GM21367 (cell line): ENCODE data around the gene UBQLNL.

Experiments
- ATAC-seq: cut with Tn5 transposase; IDR thresholded peaks from one replicate; pipeline ENCODE4 v1.9.1; 2021; ENCODE audit not compliant: unreplicated experiment

The UBQLNL gene

DNA sequence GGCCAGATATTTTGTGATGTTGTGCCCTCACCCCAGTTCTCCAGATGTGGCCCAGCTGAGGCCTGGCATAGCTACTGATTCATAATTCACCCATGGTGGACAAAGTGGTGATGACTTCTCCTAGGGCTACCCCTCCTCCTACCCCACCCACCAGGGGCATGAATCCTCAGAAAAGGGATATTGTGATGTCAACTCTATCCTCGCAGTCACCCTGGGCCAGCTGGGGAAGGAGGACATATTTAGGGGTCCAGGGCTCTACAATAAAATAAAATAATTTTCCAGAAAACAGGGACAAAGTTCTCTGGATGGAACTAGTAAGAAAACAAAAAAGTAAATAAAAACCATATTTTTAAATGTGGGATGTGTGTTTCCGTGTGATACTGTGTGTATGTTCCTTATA is at the start of gene UBQLNL:
TSS of gene UBQLNL (minus strand) at position 101 of the 400 bp plus-strand sequence. CDS start 258 bp downstream, outside the sequence.
- ATAC-seq = no peak

GRCh38 chr11:5564259-5565019 is 47.9 kb upstream of the UBQLNL start:
- no peak for ATAC-seq

DNA sequence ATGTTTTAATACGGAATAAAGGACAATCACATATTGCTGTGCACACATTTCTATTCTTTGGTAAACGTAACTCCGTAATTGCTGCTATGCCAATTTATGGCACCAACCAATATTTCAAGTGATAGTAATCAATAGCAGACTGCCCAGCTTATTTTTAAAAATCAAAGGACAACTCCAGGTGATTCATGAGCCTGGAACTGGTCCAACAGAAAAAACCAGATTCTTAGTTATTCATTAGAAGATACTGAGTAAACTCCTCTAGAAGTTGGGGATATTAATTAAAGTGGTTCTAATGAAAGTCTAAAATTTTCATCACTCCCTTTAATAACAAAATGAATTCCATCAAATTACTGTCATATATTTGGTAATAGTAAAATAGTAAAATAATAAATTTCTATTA is 41.3 kb upstream of the UBQLNL start:
- no peak for ATAC-seq

- ATAC-seq = no peak
These were observed 40.2 kb upstream of the UBQLNL start for GRCh38 chr11:5556596-5557188.

GRCh38 chr11:5553343-5553742 is 36.8 kb upstream of the UBQLNL start:
- no peak for ATAC-seq

GRCh38 chr11:5550440-5551095 is 34.1 kb upstream of the UBQLNL start:
- no peak for ATAC-seq

GRCh38 chr11:5548440-5548839 is 31.9 kb upstream of the UBQLNL start, which contains the start of gene OR52H1:
TSS of gene OR52H1 (minus strand) at chr11:5548540. CDS start at chr11:5545505, 3,035 bp downstream.
- ATAC-seq = no peak

GRCh38 chr11:5547982-5548381 is 31.5 kb upstream of the UBQLNL start:
- no peak for ATAC-seq

- ATAC-seq = no peak
These were observed 30.0 kb upstream of the UBQLNL start for GRCh38 chr11:5546457-5546856.

- ATAC-seq = no peak
These were observed 24.9 kb upstream of the UBQLNL start for GRCh38 chr11:5541427-5541826.

DNA sequence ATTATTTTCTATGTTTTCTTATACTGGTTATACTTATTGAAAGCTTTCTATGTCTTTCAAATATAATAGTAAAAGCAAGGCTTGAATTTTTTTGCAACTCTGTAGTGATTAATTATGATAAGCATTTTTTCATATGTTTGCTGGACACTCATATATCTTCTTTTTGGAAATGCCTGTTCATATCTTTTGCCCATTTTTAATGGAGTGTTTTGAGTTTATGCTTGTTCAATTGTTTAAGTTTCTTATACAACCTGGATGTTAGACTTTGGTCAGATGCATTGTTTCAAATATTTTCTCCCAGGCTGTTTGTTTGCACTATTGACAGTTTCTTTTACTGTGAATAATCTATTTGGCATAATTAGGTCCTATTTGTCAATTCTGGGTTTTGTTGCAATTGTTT is 20.0 kb upstream of the UBQLNL start:
- ATAC-seq = no peak

GRCh38 chr11:5534046-5534445 is 17.5 kb upstream of the UBQLNL start:
- ATAC-seq = no peak

GRCh38 chr11:5531053-5531831 is 14.7 kb upstream of the UBQLNL start:
- no peak for ATAC-seq

- ATAC-seq = no peak
These were observed 12.0 kb upstream of the UBQLNL start for GRCh38 chr11:5528495-5528894.

DNA sequence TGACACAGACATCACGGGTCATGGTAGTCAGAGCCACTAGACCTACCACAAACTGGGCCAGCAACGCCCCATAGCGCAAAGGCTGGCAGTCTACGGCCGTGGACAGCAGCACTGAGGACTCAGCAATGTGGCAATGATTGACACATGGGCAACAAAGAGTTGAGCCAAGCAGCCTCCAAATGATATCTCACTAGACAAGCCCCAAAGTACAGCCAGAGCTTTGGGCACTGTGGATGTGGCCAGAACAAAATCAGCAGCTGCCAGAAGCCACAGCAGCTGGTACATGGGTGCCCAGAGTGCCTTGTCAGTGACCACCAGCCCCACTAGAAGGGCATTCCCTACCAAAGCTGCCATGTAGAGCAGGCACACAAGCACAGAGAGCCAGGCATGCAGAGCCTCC is 11.2 kb upstream of the UBQLNL start:
- no peak for ATAC-seq

GRCh38 chr11:5524756-5525155 is 8.3 kb upstream of the UBQLNL start:
- no peak for ATAC-seq

DNA sequence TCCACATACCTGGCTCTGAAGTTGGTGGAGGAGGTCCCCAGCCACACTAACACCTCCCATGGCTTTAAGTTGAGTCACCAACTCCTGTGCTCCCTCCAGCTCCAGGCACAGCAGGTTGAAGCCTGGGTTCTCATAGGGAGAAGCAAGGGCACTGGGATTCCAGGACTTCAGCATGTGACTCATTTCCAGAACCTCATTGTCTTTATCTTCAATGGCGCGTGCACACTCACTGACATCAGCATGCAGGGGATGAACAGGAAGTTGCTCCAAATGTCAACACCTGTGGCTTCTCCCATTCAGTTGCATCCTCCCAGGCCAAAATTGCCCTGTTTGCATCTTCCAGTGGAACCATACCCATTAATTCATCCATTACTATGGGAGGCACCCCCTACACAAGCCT is 5.8 kb upstream of the UBQLNL start:
- ATAC-seq = no peak

- no peak for ATAC-seq
These were observed 5.0 kb upstream of the UBQLNL start for GRCh38 chr11:5521540-5521939.

DNA sequence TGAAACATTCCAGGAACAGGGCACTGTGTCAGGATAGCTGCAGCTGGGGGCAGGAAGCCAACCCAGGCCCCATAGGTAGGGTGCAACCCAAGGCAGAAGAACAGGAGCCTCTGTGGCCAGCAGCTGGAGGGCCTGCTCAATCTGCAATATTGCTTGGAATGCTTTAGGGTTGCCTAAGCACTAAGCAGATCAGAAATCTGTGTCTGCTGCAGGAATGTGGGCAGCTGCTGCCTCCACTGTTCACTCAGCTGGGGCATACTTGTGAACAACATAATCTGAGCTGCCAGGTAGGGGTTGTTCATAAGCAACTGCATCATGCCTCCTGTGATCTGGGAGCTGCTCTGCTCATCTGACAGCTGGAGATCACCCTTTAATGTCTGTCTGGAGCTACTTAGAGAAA is 1.7 kb downstream of the UBQLNL start:
- no peak for ATAC-seq

DNA sequence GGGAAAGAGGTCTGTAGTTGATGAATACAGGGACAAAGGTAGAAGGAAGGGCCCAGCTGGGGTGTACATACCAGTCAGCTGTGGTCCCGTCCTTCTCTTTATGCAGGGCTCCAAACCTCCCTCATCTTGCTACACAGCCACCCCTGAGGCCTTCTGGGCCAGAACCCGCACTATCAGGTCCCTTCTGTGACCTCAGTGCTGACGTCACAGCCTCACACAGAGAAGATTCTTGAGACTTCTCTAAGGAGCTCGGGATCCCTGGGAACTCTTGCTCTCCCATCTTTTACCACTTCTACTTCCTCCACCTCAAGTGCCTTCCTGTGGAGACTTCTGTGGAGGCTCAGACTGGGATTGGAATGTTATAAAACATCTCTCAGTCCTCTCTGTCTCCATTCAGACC is 6.7 kb downstream of the UBQLNL start, which contains the start of gene UBQLN3:
TSS of gene UBQLN3 (minus strand) at position 155 of the 400 bp plus-strand sequence. CDS start 399 bp downstream, outside the sequence.
- no peak for ATAC-seq

- no peak for ATAC-seq
These were observed 7.9 kb downstream of the UBQLNL start for GRCh38 chr11:5508605-5509004.
